ENCODE data around the gene SMARCAL1.

- TF ChIP-seq CTCF (IDR thresholded peaks at IDR 0.05), result no peak
- TF ChIP-seq POLR2A (IDR thresholded peaks at IDR 0.05), result no peak
Observed at GRCh38 chr2:216475767-216476166, 63.5 kb downstream of the SMARCAL1 start.
